IPS-18c (cell line): ENCODE measurements around the gene MYLK2.
"Not testable (repeated sequence)": the region's sequence is repeated elsewhere in the genome, so short reads cannot be mapped to it uniquely, and the experiment has no call there.

Source experiments
- H3K4me3 ChIP-seq: 2 replicates; pipeline ENCODE4 v1.7.0; 2013; ENCODE audit warnings: low read depth, mild to moderate bottlenecking, low read length, moderate library complexity; ENCODE audit not compliant: insufficient read depth
- H3K9me3 ChIP-seq: one replicate; pipeline ENCODE4 v1.6.1; 2013; ENCODE audit warnings: mild to moderate bottlenecking, low read length, moderate library complexity; ENCODE audit not compliant: control insufficient read depth, insufficient read depth

Gene MYLK2

GRCh38 chr20:31811796-31812728, 7.1 kb upstream of the MYLK2 start:
- H3K4me3 ChIP-seq: no peak overlapping the region
- no peaks in the 10 kb centered on the region for H3K9me3 ChIP-seq

GRCh38 chr20:31813611-31814010, 5.5 kb upstream of the MYLK2 start:
- Histone ChIP-seq H3K4me3 (no peak overlapping the region), H3K9me3 (no peaks in the 10 kb centered on the region)

GRCh38 chr20:31814142-31814541, 5.0 kb upstream of the MYLK2 start:
- H3K9me3 ChIP-seq, H3K4me3 ChIP-seq: not testable (repeated sequence)

- H3K9me3 ChIP-seq: no peaks in the 10 kb centered on the region
- H3K4me3 ChIP-seq: no peak overlapping the region
Observed at GRCh38 chr20:31815408-31816188, 3.6 kb upstream of the MYLK2 start.

- H3K9me3 ChIP-seq: no peaks in the 10 kb centered on the region
- no peak overlapping the region for H3K4me3 ChIP-seq
Observed at GRCh38 chr20:31816221-31816620, 2.9 kb upstream of the MYLK2 start.

- Histone ChIP-seq H3K9me3 (no peaks in the 10 kb centered on the region), H3K4me3 (no peak overlapping the region)
Observed at GRCh38 chr20:31817461-31817860, 1.7 kb upstream of the MYLK2 start.

GRCh38 chr20:31818376-31818908, 714 bp upstream of the MYLK2 start:
- Histone ChIP-seq H3K4me3 (no peak overlapping the region), H3K9me3 (no peaks in the 10 kb centered on the region)

- no peaks in the 10 kb centered on the region for H3K9me3 ChIP-seq
- H3K4me3 ChIP-seq: no peak overlapping the region
Observed at GRCh38 chr20:31820228-31820627, 1.1 kb downstream of the MYLK2 start.

GRCh38 chr20:31821427-31821826, 2.3 kb downstream of the MYLK2 start:
- H3K4me3 ChIP-seq: no peak overlapping the region
- no peaks in the 10 kb centered on the region for H3K9me3 ChIP-seq

- Histone ChIP-seq H3K9me3 (no peaks in the 10 kb centered on the region), H3K4me3 (no peak overlapping the region)
Observed at GRCh38 chr20:31822421-31823330, 3.5 kb downstream of the MYLK2 start.

GRCh38 chr20:31823360-31824124, 4.4 kb downstream of the MYLK2 start:
- H3K9me3 ChIP-seq: no peaks in the 10 kb centered on the region
- H3K4me3 ChIP-seq: no peak overlapping the region

GRCh38 chr20:31824125-31824485, 4.9 kb downstream of the MYLK2 start:
- Histone ChIP-seq H3K9me3 (no peaks in the 10 kb centered on the region), H3K4me3 (no peak overlapping the region)

- H3K4me3 ChIP-seq: no peak overlapping the region
- H3K9me3 ChIP-seq: no peaks in the 10 kb centered on the region
Observed at GRCh38 chr20:31824554-31825313, 5.6 kb downstream of the MYLK2 start.

GRCh38 chr20:31826074-31826473, 6.9 kb downstream of the MYLK2 start:
- H3K9me3 ChIP-seq: no peaks in the 10 kb centered on the region
- no peak overlapping the region for H3K4me3 ChIP-seq

GRCh38 chr20:31827059-31827458, 7.9 kb downstream of the MYLK2 start:
- H3K4me3 ChIP-seq: no peak overlapping the region
- no peaks in the 10 kb centered on the region for H3K9me3 ChIP-seq

- H3K9me3 ChIP-seq, H3K4me3 ChIP-seq: not testable (repeated sequence)
Observed at GRCh38 chr20:31828016-31828415, 8.9 kb downstream of the MYLK2 start.
